ENCODE data around the gene SCNN1G.
"Not testable (repeated sequence)": the region's sequence is repeated elsewhere in the genome, so short reads cannot be mapped to it uniquely, and the experiment has no call there.

SCNN1G gene, protein sequence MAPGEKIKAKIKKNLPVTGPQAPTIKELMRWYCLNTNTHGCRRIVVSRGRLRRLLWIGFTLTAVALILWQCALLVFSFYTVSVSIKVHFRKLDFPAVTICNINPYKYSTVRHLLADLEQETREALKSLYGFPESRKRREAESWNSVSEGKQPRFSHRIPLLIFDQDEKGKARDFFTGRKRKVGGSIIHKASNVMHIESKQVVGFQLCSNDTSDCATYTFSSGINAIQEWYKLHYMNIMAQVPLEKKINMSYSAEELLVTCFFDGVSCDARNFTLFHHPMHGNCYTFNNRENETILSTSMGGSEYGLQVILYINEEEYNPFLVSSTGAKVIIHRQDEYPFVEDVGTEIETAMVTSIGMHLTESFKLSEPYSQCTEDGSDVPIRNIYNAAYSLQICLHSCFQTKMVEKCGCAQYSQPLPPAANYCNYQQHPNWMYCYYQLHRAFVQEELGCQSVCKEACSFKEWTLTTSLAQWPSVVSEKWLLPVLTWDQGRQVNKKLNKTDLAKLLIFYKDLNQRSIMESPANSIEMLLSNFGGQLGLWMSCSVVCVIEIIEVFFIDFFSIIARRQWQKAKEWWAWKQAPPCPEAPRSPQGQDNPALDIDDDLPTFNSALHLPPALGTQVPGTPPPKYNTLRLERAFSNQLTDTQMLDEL

DNA sequence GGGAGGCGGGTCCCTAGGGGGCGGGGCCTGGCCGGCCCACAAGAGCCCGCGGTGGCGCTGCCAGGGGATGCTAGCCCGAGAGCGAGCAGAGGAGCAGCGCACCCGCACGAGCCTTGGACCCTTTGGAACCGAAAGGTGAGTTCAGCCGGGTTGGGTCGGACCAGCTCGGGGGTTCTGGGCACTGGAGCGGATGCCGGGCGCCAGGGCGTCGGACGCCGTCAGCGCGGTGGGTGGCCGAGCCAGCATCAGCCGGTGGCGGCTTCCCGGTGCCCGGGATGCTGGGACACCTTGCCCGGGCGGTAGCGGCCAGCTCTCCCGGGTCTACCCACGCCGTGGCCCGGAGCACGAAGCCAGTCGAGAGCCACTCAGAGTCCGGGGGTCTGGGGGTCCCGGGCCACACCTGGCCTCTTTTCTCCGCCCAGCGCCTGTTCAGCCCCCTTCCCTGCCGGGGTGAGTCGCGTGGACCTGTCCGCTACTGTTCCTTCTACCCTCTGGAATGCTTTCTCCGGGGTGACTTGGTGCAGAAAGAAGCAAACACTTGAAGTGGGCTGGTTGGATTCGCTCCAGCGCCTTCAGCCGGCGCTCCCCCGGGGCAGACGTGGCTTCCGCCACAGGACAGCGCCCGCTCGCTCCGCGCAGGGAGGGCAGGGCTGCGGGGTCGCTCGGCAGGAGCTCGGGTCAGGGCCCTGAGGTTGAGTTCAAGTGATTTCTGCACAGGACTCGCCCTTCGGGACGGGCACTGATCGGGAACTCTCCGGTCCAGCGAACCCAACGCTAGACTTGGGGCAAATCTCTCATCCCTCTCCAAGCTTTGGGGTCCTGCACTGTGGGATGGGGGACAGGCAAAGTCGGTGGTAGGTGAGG, at the start of gene SCNN1G:
Gene SCNN1G (plus strand): TSS at position 67 of the 864 bp plus-strand sequence. CDS start 3,527 bp downstream, outside the sequence.
- DNase-seq = no peak

DNA sequence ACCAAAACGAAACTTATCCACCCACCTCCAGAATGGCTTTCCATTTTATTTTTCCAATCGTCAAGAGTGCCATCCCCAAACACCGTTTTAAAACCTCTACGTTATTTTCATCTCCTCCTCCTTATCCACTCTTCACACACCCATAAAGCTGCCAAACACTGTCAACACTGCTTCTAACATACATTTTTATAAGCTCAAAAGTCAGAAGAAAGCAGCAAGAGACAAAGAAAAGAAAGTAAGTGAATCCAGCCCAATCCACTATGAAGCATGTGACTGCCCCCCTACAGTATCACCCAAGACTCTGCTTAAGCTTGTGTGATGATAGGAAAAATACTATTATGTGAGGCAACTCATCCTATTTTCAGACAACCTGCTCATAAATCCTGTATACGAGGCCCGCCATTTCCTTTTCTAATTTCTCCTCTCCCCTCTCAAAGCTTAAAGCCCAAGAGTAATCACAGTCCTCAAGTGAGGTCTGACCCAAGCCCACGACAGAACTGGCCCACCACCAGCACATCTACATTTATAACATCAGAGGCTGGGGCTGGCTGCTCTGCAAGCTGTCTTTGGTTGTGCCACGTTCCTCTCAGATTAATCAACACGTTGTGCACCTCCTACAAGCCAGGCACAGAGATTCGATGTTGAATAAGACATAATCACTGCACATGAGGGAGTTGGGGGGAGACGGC, 49.6 kb upstream of the SCNN1G start:
- DNase-seq = no peak

DNA sequence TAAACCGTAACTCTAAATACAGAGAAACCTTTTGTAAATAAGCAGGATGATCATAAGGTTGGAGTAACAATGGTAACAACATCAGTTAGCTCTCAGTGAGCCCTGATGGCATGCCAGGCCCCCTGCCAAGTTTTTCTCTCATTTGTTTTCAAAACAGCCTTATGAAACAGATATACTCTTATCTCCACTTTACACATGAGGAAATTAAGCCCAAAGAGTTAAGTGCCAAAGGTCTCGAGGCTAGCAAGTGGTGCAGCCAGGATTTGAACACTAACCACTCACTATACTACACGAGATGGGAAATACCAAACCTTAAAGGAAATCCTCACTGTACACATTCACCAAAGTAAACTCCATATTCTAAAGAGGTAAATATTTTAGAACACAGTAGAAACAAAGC, 48.3 kb upstream of the SCNN1G start:
- peak; percentile 77 for DNase-seq

DNA sequence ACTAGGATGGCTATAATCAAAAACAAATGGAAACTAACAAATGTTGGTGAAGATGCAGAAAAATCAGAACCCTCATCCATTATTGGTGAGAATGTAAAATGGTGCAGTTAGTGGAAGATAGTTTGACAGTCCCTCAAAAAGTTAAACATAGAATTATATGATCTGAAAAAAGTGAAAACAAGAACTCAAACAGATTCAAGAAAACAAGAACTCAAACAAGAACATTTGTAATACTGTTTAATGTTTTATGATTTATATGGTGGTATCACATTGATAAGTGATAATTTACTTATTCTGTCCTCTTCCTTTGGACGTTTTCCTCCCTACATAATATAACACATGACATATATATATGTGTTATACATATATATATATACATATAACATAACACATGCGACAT, 45.3 kb upstream of the SCNN1G start:
- DNase-seq = no peak

DNA sequence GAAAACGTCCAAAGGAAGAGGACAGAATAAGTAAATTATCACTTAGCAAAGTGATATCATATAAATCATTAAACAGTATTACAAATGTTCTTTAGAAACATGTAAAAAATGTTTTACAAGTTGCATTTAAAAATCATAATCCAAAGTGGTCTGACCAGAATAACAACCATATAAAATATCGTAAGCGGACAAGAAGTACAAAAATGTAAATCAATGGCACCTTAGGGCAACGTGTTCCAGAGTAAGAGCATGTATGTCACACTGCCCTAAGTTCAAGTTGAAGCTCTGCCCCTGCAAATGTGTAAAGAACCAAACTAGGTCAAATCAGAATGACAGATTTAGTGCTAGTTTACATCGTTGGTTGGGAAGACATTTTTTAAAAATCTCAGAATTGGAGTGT, 44.7 kb upstream of the SCNN1G start:
- DNase-seq = no peak

DNA sequence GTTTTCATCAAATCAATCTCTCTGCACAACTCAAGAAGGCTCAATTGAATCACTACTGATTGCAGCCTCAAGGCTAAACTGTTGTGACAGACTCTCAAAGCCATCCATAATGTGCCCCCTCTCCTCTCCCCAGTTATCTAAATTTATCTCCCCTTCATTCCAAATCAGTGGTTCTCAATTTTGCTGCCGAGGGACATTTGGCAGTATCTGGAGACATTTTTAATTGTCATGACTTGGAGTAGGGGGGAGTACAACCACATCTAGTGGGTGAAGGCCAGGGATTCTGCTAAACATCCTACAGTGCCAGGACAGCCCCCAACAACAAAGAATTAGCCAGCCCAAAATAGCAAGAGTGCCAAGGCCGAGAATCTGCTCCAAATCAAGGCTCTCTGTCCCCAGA, 42.4 kb upstream of the SCNN1G start:
- no peak for DNase-seq

DNA sequence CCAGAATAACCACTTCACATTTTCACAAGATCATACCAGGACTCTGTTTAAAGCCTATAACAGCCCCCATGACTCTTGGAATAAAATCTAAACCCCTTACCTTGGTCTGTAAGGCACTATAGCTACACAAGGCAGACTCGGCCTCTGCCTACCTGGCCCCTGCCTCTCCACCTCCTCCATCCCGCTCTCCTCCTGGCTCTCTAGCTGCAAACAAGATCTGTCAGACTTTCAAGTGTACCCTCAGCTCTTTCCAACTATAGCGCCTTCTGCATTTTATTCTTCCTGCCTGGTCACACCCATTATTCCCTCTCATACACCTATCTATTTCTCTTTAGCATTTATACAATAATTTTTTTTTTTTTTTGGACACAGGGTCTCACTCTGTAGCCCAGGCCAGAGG, 41.5 kb upstream of the SCNN1G start:
- DNase-seq = no peak

DNA sequence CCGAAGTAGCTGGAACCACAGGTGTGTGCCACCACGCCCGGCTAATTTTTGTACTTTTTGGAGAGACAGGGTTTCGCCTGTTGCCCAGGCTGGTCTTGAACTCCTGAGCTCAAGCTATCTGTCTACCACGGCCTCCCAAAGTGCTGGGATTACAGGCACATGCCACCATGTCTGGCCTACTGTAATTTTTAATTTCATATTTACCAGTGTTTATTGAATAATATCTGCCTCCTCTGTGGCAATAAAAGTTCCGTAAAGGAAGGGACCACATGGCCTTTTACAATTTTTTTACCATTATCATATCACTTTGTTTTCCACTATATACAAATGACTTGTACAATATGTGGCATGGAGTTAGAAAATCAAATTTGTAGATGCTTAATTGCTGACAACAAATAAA, 41.0 kb upstream of the SCNN1G start:
- no peak for DNase-seq

DNA sequence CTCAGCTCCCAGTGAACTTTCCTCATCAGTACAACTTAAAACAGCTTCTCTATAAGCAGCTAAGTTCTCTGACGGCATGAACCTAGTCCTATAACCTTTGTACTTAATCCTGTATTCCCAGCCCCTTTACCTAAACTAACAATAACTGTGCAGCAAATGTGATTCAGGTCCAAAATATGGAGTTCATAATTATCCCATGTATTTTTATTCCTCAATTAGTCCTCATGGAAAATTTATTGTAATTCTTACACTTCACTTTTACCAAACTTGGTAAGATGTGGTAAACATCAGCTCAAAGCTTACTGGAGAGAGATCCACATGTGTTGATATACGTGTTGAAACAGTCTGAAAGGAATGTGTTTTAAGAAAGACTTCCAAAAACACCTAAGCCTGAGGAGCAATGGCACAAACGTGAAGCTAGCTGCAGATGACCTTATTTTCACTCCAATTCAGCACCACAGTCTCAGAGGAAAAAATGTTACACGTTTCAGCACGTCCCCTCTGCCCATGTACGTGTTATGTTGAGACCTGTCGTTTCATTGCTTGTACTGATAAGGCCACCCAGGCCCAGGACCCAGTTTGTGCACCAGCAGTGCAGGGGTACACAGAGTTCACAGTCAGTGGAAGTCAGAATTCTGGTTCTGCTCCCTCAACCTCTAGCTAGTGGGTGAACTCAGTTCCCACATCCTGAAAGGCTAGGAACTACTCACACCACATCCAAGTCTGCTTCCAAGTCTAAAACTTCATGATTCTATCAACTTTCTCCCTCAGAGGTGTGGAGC, 40.4 kb upstream of the SCNN1G start:
- no peak for DNase-seq

DNA sequence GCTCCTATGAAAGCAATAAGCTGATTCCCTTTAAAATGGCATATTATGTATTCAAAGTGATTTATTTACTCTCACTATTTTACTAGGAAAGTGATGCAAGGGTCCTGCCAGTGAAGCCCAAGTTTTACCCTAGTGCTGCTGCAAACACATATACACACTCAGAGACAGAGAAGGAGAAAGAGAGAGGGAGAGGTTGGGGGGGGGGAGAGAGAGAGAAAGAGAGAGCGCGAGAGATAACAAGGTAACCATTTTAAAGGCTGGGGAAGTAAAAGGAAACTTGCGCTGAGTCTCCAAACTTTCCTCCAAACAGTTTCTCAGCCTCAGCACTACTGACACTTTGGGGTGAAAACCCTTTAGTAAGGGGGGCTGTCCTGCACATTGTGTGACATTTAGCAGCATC, 39.2 kb upstream of the SCNN1G start:
- no peak for DNase-seq

DNA sequence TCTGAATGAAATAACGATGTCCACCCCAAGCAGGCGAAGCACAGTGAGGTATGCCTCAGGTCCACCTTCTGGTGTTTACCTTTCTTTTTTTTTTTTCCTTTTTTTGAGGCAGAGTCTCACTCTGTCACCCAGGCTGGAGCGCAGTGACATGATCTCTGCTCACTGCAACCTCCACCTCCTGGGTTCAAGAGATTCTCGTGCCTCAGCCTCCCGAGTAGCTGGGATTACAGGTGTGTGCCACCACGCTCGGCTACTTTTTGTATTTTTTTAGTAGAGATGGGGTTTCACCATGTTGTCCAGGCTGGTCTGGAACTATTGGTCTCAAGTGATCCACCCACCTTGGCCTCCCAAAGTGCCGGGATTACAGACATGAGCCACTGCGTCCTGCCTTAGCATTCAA, 38.2 kb upstream of the SCNN1G start:
- DNase-seq = not testable (repeated sequence)

DNA sequence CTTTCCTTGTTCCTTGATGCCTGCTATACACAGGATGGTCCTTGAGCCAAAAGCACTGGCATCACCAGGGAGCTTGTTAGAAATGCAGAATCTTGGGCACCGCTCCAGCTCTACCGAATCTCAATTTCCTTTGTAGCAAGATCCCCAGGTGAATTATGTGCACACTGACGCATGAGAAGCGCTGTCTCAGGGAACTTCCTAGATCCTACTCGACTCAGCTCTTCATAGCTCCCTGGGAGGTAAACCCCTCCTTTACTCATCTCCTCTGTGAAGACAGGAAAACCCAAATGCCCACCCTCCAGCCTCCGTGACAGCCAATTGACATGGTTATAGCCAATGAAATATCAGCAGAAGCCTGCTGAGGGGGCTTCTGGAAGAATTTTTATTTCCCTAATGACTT, 37.4 kb upstream of the SCNN1G start:
- no peak for DNase-seq

DNA sequence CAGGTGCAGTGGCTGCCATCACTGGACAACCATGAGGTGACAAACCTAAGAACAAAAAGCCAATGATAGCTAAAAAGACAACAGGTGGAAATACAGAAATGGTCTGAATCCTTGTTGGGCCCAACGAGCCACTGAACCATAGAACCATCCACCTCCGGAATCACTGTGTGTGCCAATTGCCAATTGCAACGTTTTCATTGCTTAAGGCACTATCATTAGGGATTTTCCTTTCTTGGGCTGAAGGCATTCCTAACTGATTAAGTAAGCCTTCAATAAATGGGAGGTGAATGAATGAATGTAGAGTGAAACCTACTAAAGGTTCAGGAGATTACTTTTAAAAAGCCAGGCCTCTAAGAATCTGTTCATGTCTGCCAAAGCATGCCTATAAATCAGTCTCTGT, 36.9 kb upstream of the SCNN1G start:
- DNase-seq = no peak

DNA sequence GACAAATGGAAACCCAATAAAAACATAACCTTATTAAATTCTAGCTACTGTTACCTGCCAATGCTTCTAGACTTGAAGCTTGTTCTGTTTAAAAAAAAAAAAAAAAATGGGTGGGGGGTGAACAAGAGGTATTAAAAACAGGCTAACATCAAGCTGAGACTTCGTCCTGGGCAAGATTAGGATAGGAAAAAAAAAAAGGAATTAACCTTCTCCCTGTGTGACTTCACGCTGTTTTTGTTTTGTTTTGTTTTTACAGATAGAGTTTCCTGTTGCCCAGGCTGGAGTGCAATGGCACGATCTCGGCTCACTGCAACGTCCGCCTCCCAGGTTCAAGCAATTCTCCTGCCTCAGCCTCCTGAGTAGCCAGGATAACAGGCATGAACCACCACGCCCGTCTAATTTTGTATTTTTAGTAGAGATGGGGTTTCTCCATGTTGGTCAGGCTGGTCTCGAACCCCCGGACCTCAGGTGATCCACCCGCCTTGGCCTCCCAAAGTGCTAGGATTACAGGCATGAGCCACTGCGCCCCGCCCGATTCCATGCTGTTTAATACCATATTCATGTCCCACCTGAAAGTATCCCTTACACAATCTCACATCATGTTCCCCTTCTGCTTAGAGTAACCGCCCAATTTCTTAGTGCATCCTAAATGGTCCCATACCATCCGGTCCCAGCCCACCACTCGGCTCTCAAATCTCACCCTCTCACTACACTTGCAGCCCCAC, 35.5 kb upstream of the SCNN1G start:
- no peak for DNase-seq

DNA sequence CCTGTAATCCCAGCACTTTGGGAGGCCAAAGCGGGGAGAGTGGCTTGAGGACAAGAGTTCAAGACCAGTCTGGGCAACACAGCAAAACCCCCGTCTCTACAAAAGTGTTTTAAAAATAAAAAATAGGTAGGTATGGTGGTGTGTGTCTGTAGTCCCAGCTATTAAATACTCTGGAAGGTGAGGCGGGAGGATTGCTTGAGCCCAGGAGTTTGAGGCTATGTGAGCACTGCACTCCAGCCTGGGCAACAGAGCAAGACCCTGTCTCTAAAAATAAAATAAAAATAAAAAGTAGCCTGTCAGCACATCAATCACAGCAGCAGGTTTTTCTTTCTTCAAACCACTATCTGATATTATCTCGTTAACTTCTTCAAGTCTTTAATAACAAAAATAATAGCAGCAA, 34.9 kb upstream of the SCNN1G start:
- no peak for DNase-seq

DNA sequence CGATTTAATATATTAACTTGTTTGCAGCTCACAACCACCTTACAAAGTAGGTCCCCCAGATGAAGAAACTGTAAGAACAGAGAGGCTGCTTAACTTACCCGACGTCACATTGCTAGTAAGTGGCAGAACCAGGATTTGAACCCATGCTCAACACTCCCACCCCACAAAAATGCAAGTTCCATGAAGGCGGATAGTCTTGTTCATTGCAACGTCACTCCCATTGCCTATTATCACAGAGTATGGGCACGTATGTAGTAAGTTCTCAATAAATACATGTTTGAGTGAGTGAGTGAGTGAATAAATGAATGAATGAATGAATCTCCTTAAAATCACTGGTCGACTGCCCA, 34.4 kb upstream of the SCNN1G start:
- no peak for DNase-seq

DNA sequence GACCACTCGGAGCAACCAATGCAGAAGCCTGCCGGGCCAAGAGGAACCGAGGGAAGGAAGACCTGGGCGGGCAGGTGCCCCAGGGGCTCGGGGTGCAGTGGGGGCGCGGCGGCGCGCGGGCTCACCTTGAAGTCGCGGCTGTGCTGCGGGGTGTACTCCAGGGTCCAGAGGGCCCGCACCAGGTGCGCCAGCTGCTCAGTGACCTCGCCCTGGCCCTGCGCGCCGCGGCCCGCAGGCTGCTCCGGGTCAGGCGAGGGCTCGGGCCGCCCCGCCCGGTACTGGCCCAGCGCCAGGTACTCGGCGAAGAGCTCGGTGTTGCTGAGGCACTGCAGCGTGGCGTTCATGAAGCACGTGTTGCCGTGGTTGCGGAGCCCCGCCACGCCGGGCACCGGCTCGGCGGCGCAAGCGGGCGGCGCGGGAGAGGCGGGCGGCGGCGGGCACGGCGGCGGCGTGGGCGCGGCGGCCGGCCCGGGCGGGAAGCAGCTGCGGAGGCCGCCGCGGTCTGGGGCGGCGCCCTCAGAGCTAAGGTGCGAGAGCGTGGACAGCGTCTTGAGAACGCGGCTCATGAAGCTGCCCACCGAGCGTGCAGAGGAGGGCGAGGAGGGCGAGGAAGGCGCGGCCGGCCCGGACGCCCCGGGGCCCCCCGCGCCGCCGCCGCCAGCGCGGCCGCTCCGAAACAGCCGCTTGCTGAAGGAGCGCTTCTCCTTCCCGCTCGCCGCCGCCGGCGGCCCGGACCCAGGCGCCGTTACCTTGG, 33.9 kb upstream of the SCNN1G start:
- DNase-seq = peak; percentile 42

DNA sequence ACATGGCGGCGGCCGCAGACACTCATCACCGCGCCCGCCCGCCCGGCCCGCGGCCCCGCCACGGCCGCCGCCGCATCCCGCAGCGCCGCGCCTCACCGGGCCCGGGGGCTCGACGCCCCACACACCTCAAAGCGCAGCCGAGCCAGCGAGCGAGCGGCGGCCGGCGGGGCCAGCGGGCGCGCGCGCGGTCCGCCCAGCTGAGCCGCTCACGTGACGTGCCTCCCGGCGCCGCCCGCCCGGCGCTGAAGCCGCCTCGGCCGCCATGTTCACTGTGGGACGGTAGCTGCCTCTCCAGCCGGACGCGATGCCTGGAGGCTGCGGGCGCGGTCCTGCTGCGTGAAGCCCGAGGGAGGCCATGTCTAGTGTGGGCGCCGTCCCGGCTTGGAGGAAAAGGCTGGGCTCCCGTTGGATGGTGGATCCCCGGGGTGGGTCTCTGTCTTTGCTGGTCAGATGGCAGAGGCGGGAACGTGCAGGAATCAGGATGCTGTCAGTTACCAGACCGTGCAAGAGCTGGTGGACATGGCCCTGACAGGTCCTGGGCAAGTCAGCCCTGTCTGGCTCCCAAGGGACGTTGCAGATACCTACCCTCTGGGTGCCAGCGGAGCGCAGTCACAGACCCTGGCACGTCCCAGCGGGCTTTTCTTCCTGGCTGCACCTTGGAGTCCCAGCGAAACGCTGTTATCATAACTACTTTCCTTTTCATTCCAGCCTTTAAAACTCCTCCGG, 33.1 kb upstream of the SCNN1G start, which contains the start of gene USP31:
Gene USP31 (minus strand): TSS at position 186 of the 726 bp plus-strand sequence. CDS start 182 bp downstream, at position 4.
- peak; percentile 92 for DNase-seq

DNA sequence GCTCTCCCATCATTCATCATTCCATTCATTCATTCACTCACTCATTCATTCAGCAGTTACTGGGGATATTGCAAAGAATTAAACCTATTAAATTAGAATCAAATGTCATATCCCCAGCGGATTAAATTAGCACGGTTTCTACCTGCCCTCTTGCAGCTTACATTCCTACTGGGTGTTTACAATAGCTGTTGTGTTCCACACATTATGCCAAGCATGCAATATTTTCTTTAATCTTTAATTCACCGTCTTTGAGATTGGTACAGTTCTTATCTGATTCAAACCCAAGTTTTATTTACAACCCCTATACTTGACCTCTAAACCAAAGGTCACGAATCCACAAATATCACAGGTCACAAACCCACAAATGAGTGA, 32.6 kb upstream of the SCNN1G start:
- no peak for DNase-seq
